DMS153 (cell line): ENCODE results near the gene OLFML2B.
A peak's percentile ranks its signal among the peaks of the same experiment; 100 is the strongest.

Source experiments
- DNase-seq: peaks from one replicate; lab custom pipeline; 2025; lab: John Stamatoyannopoulos, UW

OLFML2B gene

DNA sequence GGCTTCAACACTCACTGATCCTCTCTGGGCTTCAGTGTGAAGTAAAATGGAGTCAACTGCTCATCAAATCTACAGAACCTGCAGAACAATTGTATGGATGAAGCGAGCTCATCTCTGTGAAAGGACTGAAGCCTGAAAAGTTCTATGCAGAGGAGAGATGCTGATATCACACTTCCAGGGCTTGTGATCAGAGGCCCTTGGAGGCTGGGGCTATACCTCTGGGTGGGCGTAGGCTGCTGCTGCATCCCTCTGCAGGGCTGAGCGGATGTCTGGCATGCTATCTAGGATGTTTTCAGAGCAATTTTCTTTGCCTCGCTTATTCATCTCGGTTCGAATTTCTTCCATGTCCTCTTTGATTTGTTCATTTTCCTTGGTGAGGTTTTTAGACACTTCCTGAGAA lies 17.6 kb downstream of the OLFML2B start:
- no peak for DNase-seq

GRCh38 chr1:162004441-162004950 lies 19.2 kb downstream of the OLFML2B start:
- DNase-seq: no peak

DNA sequence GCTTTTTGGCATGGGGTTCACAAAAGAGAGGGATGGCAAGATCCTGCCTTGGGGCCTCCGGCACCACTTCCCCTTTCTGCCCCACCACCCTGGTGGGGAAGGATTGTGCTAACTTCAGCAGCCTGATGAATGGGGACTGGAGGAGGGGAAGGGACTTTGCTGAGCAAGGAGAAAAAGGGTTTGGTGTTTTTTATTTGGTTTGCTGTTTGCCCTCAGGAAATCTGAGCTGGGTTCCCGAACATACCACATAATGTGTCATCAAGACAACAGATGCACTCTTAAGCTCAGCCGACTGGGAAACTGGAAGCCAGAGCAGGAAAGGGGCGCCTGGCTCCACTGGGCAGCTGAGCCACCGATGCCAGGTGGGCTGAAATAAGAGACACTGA lies 19.8 kb downstream of the OLFML2B start:
- peak; percentile 73 for DNase-seq

GRCh38 chr1:162003061-162003829 lies 20.4 kb downstream of the OLFML2B start:
- DNase-seq: no peak

DNA sequence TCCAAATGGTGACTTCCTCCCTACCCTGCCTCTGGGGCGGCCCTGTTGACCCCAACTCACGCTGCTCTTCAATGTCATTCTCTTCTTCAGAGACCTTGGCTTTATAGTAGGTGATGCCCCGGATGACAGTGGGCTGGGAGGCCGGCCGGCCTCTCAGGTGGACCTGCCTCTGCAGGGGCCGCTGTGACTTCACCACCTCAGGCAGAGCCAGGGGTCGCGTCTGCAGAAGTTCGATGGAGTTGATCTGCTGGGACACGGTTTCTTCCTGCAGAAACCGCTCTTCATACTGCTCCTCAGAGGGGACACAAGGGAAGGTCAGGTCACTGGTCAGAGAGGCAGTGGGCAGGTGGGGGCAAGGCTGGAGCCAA lies 23.6 kb downstream of the OLFML2B start:
- no peak for DNase-seq

GRCh38 chr1:161999301-162000052 lies 24.2 kb downstream of the OLFML2B start:
- DNase-seq: no peak

GRCh38 chr1:161998811-161999210 lies 24.9 kb downstream of the OLFML2B start:
- DNase-seq: no peak

DNA sequence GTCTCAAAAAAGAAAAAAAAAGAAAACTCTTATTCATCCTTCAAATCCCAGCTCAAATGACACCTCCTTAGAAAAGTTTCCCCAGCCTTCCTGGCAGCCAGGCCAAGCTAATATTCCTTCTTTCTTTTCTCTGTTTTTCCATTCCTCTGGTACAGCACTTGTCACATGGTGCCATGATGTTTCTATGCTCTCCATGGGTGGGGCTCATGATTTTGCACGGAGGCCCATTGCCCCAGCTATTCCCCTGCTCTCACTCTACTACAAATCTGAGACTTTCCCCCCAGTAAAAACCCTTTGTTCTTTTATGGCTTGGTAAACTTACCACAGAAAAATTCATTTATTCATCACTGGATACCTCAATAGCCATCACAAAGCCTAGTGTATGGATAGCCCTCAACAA lies 26.5 kb downstream of the OLFML2B start:
- no peak for DNase-seq

DNA sequence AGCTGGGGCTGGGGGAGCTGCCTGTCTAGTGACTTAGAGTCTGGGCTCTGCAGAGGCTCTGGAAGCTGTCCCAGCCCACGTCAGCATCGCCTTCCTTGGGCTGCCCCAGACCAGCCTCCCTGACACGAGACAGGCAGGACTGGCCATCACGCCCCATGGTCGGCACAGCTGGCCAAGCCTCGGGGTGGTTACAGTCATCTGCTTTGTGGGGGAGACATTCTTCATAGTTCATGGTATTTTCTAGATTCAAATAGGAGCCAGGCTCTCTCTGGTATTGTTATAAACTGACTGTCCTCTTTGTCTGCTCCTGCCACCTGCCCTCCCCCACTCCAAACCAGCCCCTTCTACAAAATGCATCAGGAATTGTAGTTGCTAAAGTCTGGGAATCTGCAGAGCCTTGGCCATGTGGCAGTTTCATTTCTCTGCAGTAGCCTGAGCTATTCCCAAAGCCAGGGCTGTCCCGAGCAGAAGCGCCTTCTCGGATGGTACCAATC lies 29.4 kb downstream of the OLFML2B start:
- no peak for DNase-seq

GRCh38 chr1:161993576-161993975 lies 30.1 kb downstream of the OLFML2B start:
- no peak for DNase-seq

- no peak for DNase-seq
Measured at GRCh38 chr1:161989786-161990185, 33.9 kb downstream of the OLFML2B start.

- DNase-seq: no peak
Measured at GRCh38 chr1:161989108-161989507, 34.6 kb downstream of the OLFML2B start.

- no peak for DNase-seq
Measured at GRCh38 chr1:161988413-161988812, 35.3 kb downstream of the OLFML2B start.

DNA sequence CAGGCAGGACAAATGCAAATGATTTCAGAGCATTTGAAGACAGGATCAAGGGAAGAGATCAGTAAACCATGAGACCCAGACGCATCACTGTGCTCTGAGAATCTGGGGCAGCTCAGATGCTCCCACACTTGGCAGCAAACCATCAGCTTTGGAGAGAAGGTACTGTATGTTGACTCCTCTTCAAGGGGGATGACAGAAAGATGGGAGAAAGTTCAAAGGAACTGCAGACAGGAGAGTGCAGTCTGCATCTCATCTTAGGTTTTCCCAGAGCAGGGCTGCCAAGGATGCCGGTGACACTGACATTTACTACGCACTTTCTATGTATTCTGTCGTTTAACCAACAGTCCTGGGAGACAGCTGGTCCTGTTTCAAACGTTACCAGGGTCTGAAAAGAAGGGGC lies 35.8 kb downstream of the OLFML2B start:
- DNase-seq: no peak

DNA sequence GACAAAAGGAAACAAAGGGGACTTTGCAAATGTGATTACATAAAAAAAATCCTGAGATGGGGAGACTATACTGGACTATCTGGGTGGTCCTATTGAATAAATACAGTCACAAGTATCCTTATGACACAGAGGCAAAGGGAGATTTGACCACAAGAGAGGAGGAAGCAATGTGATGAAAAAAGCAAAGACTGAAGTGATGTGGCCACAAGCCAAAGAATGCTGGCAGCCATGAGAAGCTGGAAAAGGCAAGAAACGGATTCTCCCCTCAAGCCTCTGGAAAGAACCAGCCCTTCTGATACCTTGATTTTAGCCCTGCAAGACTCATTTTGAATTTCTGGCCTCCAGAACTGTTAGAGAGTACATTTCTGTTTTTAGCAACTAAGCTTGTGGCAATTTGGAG lies 36.4 kb downstream of the OLFML2B start:
- no peak for DNase-seq

DNA sequence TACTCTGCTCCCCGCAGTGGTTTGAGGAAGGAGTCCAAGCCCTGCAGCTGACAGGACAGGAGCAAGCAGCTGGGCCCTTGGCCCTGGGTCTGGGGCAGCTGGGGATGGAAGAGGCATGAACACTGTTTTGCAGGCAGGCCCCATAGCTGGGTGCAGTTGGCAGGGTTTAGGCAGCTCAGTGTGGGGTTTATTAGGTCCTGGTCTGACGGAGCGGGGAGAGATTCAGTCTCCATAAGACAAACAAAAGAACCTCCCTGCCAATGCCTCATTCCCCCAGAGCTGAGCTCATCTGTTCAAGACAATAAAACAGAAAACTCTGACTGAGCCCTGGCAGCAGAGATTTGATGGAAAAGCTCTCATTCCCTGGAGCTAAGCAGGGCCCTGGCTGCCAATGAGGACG lies 37.3 kb downstream of the OLFML2B start:
- no peak for DNase-seq

DNA sequence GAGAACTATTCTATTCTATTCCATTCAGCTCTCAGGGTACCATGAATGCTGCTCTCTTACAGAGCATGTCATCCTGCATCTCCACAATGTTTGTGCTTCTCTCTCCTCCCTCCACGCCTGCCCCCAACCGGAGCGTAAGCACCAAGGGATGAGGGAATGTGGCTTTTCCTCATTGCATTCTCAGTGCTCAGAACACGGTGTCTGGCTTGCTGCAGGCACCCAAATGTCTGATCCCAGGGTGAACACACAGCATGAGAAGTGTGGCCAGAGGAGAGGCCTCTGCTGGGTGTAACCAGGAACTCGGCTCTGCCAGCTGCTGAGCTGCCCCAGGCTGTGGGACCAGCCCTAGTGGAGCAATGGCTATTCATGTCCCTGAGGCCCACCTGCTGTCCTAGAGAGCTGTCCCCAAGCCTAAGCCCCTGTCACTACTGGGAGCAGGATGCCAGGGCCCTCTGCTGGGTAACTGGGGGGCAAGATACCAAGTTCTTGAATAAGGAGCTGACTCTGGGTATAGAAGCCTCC lies 38.3 kb downstream of the OLFML2B start:
- DNase-seq: no peak

DNA sequence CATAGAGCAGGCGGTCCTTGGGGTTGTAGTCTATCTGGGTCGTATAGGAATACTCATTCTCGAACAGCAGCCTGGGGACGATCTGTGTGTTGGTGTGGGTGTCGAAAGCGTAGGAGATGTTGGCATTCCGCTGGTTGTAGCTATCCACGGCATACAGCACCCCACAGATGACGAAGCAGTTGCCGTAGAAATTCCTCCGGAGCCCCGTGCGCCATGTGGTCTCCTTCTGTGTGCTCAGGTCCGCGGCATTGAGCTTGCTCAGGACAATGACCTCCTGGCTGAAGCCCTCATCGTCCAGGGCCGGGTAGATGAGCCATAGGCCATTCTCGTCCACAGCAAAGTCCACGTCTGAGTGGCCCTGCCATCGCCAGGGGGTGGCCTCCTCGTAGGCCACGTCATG lies 39.9 kb downstream of the OLFML2B start:
- DNase-seq: no peak

DNA sequence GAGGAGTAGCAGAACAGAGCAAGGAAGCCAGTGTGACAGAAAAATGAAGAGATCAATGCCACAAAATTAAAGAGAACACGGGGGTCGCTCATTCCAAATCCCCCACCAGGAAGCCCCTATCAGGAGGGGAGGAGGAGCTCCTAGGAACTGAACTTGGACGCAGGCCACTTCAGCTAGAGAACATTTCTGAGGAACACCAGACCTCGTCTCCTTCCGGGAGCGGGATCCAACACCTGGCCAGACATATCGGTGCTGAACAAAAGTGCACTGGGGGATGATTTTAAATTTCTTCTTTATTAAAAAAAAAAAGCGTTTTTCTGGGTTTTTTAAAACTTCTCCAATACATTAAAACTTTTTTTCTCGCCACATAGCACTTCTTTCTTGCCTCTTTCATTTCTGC lies 40.8 kb downstream of the OLFML2B start:
- no peak for DNase-seq

GRCh38 chr1:161982507-161982895 lies 41.2 kb downstream of the OLFML2B start:
- DNase-seq: no peak

- DNase-seq: no peak
Measured at GRCh38 chr1:161981735-161982506, 41.7 kb downstream of the OLFML2B start.

GRCh38 chr1:161981126-161981525 lies 42.5 kb downstream of the OLFML2B start:
- no peak for DNase-seq
